Astrocyte (in vitro differentiated cells and primary cell): Measurements from ENCODE around the gene TTYH2. TPM values are rescaled to one million over a fixed set of nuclear protein-coding genes. Genes with fewer than 3 reads are reported as not detected.

Source experiments
- DNase-seq: peaks from one replicate; pipeline ENCODE4 v3.0.0-alpha.2; 2010; ENCODE audit warnings: low read depth
- FAIRE-seq: peaks from 2 replicates; lab custom pipeline; 2011; peaks lifted over from hg19 to GRCh38; lab: Jason Lieb, UNC
- H2AFZ ChIP-seq: 2 replicates; pipeline ENCODE4 v1.6.0; 2012; ENCODE audit warnings: low read depth, low read length, inconsistent platforms
- H3K27ac ChIP-seq: 2 replicates; pipeline ENCODE4 v1.5.1; 2011; ENCODE audit warnings: low read depth, low read length, inconsistent platforms
- H3K27me3 ChIP-seq: 2 replicates; pipeline ENCODE4 v1.6.0; 2011; ENCODE audit warnings: low read length, inconsistent platforms; ENCODE audit not compliant: insufficient read depth
- H3K36me3 ChIP-seq: 2 replicates; pipeline ENCODE4 v1.5.1; 2011; ENCODE audit warnings: low read length, inconsistent platforms; ENCODE audit not compliant: insufficient read depth
- H3K4me1 ChIP-seq: 2 replicates; pipeline ENCODE4 v1.5.1; 2011; ENCODE audit warnings: low read length, inconsistent platforms; ENCODE audit not compliant: insufficient read depth
- H3K4me2 ChIP-seq: 2 replicates; pipeline ENCODE4 v1.6.0; 2012; ENCODE audit warnings: low read length, inconsistent platforms
- H3K4me3 ChIP-seq: 2 replicates; pipeline ENCODE4 v1.5.1; 2011; ENCODE audit warnings: low read depth, mild to moderate bottlenecking, low read length, inconsistent platforms; ENCODE audit not compliant: insufficient read depth
- H3K79me2 ChIP-seq: 2 replicates; pipeline ENCODE4 v1.6.0; 2012; ENCODE audit warnings: mild to moderate bottlenecking, low read length, inconsistent platforms; ENCODE audit not compliant: insufficient read depth
- H3K9ac ChIP-seq: 2 replicates; pipeline ENCODE4 v1.6.0; 2012; ENCODE audit warnings: mild to moderate bottlenecking, low read length, inconsistent platforms
- H3K9me3 ChIP-seq: 2 replicates; pipeline ENCODE4 v1.5.1; 2012; ENCODE audit warnings: low read depth, mild to moderate bottlenecking, low read length, inconsistent platforms; ENCODE audit not compliant: insufficient read depth
- H4K20me1 ChIP-seq: 2 replicates; pipeline ENCODE4 v1.6.0; 2012; ENCODE audit warnings: low read length, inconsistent platforms; ENCODE audit not compliant: insufficient read depth
- H3K27ac Mint-ChIP-seq: one replicate; pipeline ENCODE4 v1.8.0; 2021; ENCODE audit warnings: mild to moderate bottlenecking, mixed read lengths; ENCODE audit not compliant: unreplicated experiment
- H3K27me3 Mint-ChIP-seq: one replicate; pipeline ENCODE4 v1.8.0; 2021; ENCODE audit warnings: low read depth, mixed read lengths; ENCODE audit not compliant: unreplicated experiment
- H3K36me3 Mint-ChIP-seq: one replicate; pipeline ENCODE4 v1.8.0; 2021; ENCODE audit warnings: low read depth, mixed read lengths; ENCODE audit not compliant: unreplicated experiment
- H3K4me1 Mint-ChIP-seq: one replicate; pipeline ENCODE4 v1.8.0; 2021; ENCODE audit warnings: low read depth, mixed read lengths; ENCODE audit not compliant: unreplicated experiment
- H3K4me3 Mint-ChIP-seq: one replicate; pipeline ENCODE4 v1.8.0; 2021; ENCODE audit warnings: mild to moderate bottlenecking, moderate library complexity, mixed read lengths; ENCODE audit not compliant: unreplicated experiment
- H3K9me3 Mint-ChIP-seq: one replicate; pipeline ENCODE4 v1.8.0; 2021; ENCODE audit warnings: mild to moderate bottlenecking, mixed read lengths; ENCODE audit not compliant: unreplicated experiment
- CTCF ChIP-seq: IDR thresholded peaks from 2 replicates; pipeline ENCODE4 v1.5.1; 2011; ENCODE audit warnings: low read depth, mild to moderate bottlenecking, inconsistent platforms, low read length, moderate library complexity; ENCODE audit not compliant: insufficient read depth
- EZH2 ChIP-seq: IDR thresholded peaks from 2 replicates; pipeline ENCODE4 v1.6.1; 2012; ENCODE audit warnings: mild to moderate bottlenecking, low read length, inconsistent platforms; ENCODE audit not compliant: insufficient read depth
- total RNA-seq: library from RNA; stranded (reverse); gene quantifications from 2 replicates; pipeline ENCODE4 v1.2.1, GENCODE V29; 2021

The TTYH2 gene
- total RNA-seq, 1 donor from 2014 or later = 8.0 TPM

- H3K9me3 Mint-ChIP-seq = no peaks in the 10 kb centered on the region
- H3K27ac Mint-ChIP-seq = no peak overlapping the region
- Histone ChIP-seq H3K4me3 (no peak overlapping the region), H3K4me1 (no peaks in the 10 kb centered on the region), H3K79me2 (no peaks in the 10 kb centered on the region), H2AFZ (no peak overlapping the region), H3K36me3 (no peaks in the 10 kb centered on the region), H4K20me1 (no peaks in the 10 kb centered on the region), H3K9ac (no peak overlapping the region), H3K27me3 (no peaks in the 10 kb centered on the region), H3K4me2 (no peak overlapping the region), H3K9me3 (no peaks in the 10 kb centered on the region), H3K27ac (no peak overlapping the region)
- no peaks in the 10 kb centered on the region for H3K36me3 Mint-ChIP-seq
- no peak for FAIRE-seq
- no peak for DNase-seq
- H3K4me3 Mint-ChIP-seq = no peak overlapping the region
- no peaks in the 10 kb centered on the region for H3K4me1 Mint-ChIP-seq
- peaks cover 23% of the 10 kb centered on the region for H3K27me3 Mint-ChIP-seq
- TF ChIP-seq CTCF (no peak), EZH2 (no peak)
Observed at GRCh38 chr17:74303305-74303704, 89.9 kb downstream of the TTYH2 start.

DNA sequence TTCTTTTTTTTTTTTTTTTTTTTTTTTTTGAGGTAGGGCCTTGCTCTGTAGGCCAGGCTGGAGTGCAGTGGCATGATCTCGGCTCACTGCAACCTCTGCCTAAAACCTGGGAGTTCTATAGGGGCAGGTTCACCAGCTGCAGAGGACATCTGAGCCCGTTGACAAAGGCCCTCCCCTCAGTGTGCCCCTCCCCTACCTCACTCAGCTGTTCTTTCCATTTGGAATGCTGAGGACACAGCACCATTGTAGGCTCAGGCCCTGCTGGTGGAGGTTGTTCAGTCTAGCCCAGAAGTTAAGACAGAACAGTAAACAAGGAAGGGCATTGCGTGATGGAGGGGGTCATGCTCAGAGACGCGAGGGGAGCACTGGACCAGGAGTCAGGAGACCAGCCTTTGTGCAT is 90.8 kb downstream of the TTYH2 start:
- H3K4me2 ChIP-seq = no peak overlapping the region
- H3K27ac Mint-ChIP-seq = no peak overlapping the region
- H2AFZ ChIP-seq = no peak overlapping the region
- H3K9me3 Mint-ChIP-seq = no peaks in the 10 kb centered on the region
- peaks cover 2% of the 10 kb centered on the region for H3K27me3 ChIP-seq
- H3K36me3 ChIP-seq = no peaks in the 10 kb centered on the region
- H3K27me3 Mint-ChIP-seq = peaks cover 22% of the 10 kb centered on the region
- TF ChIP-seq EZH2 (no peak), CTCF (no peak)
- H3K79me2 ChIP-seq = no peaks in the 10 kb centered on the region
- H3K4me3 ChIP-seq = no peak overlapping the region
- no peaks in the 10 kb centered on the region for H3K4me1 ChIP-seq
- H3K36me3 Mint-ChIP-seq = no peaks in the 10 kb centered on the region
- H3K9ac ChIP-seq = no peak overlapping the region
- no peak overlapping the region for H3K27ac ChIP-seq
- no peaks in the 10 kb centered on the region for H3K9me3 ChIP-seq
- no peak for FAIRE-seq
- no peaks in the 10 kb centered on the region for H3K4me1 Mint-ChIP-seq
- DNase-seq = no peak
- H4K20me1 ChIP-seq = no peaks in the 10 kb centered on the region
- H3K4me3 Mint-ChIP-seq = no peak overlapping the region

- Histone ChIP-seq H3K4me1 (no peaks in the 10 kb centered on the region), H3K27me3 (peaks cover 3% of the 10 kb centered on the region), H2AFZ (no peak overlapping the region), H3K79me2 (no peaks in the 10 kb centered on the region), H3K27ac (no peak overlapping the region), H3K36me3 (no peaks in the 10 kb centered on the region), H3K9ac (no peak overlapping the region), H3K4me2 (no peak overlapping the region), H3K9me3 (no peaks in the 10 kb centered on the region), H4K20me1 (no peaks in the 10 kb centered on the region), H3K4me3 (no peak overlapping the region)
- Mint-ChIP-seq H3K27me3 (peaks cover 13% of the 10 kb centered on the region), H3K9me3 (no peaks in the 10 kb centered on the region), H3K27ac (no peak overlapping the region), H3K4me1 (no peaks in the 10 kb centered on the region), H3K4me3 (no peak overlapping the region), H3K36me3 (no peaks in the 10 kb centered on the region)
- peak; percentile 37 for DNase-seq
- FAIRE-seq = no peak
- TF ChIP-seq EZH2 = no peak
- TF ChIP-seq CTCF = no peak
Observed at GRCh38 chr17:74305865-74306654, 92.7 kb downstream of the TTYH2 start.
